Chondrocyte (in vitro differentiated cells): ENCODE data around the gene FAM120B. TPM values are rescaled to one million over a fixed set of nuclear protein-coding genes. Genes with fewer than 3 reads are reported as not detected.
A peak's percentile ranks its signal among the peaks of the same experiment; 100 is the strongest.

Experiments
- DNase-seq: peaks from one replicate; pipeline ENCODE4 v3.0.0; 2021; ENCODE audit warnings: mixed read lengths, low spot score
- H3K27ac Mint-ChIP-seq: one replicate; pipeline ENCODE4 v1.8.0; 2021; ENCODE audit warnings: mild to moderate bottlenecking, moderate library complexity, mixed read lengths; ENCODE audit not compliant: unreplicated experiment
- H3K27me3 Mint-ChIP-seq: 2 replicates; pipeline ENCODE4 v1.8.0; 2021; ENCODE audit warnings: low read depth, mixed read lengths
- H3K36me3 Mint-ChIP-seq: 2 replicates; pipeline ENCODE4 v1.8.0; 2021; ENCODE audit warnings: low read depth, mixed read lengths
- H3K4me1 Mint-ChIP-seq: 2 replicates; pipeline ENCODE4 v1.8.0; 2021; ENCODE audit warnings: low read depth, mild to moderate bottlenecking, mixed read lengths
- H3K4me3 Mint-ChIP-seq: one replicate; pipeline ENCODE4 v1.8.0; 2021; ENCODE audit warnings: mild to moderate bottlenecking, moderate library complexity, mixed read lengths; ENCODE audit not compliant: unreplicated experiment
- H3K9me3 Mint-ChIP-seq: 2 replicates; pipeline ENCODE4 v1.8.0; 2021; ENCODE audit warnings: low read depth, mixed read lengths
- total RNA-seq: library from RNA; stranded (reverse); gene quantifications from 3 replicates; pipeline ENCODE4 v1.2.1, GENCODE V29; 2021
- TF ChIP-seq, protein P1 (sequence below): fragments of 200-600 bp; sonication (generic); IDR thresholded peaks from 2 replicates; pipeline ENCODE4 v1.5.0; 2021; ENCODE audit warnings: antibody characterized with exemption, mild to moderate bottlenecking, moderate library complexity

FAM120B gene
- total RNA-seq, 1 donor from 2014 or later = 26.8 TPM

DNA sequence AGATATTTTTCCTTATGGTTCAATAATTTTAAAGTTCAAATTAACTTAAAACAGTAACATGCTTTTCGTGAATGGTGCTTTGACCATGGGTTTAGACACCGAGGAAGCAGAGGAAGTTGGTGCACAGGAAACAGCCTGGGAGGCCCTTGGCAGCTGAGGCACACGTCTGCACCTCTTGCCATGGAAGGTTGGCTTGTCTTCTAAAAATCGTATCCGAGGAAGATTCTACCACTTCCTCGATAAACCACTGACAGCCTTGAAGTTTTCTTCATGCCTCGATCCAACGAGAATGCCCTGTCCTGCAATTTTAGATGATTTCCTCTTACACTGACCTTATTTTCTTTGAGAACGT lies 27.8 kb upstream of the FAM120B start:
- H3K4me3 Mint-ChIP-seq = no peak overlapping the region
- no peak overlapping the region for H3K27ac Mint-ChIP-seq
- peaks cover 6% of the 10 kb centered on the region for H3K4me1 Mint-ChIP-seq
- TF ChIP-seq, protein P1, sequence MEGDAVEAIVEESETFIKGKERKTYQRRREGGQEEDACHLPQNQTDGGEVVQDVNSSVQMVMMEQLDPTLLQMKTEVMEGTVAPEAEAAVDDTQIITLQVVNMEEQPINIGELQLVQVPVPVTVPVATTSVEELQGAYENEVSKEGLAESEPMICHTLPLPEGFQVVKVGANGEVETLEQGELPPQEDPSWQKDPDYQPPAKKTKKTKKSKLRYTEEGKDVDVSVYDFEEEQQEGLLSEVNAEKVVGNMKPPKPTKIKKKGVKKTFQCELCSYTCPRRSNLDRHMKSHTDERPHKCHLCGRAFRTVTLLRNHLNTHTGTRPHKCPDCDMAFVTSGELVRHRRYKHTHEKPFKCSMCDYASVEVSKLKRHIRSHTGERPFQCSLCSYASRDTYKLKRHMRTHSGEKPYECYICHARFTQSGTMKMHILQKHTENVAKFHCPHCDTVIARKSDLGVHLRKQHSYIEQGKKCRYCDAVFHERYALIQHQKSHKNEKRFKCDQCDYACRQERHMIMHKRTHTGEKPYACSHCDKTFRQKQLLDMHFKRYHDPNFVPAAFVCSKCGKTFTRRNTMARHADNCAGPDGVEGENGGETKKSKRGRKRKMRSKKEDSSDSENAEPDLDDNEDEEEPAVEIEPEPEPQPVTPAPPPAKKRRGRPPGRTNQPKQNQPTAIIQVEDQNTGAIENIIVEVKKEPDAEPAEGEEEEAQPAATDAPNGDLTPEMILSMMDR = no peak
- no peaks in the 10 kb centered on the region for H3K9me3 Mint-ChIP-seq
- DNase-seq = no peak
- H3K36me3 Mint-ChIP-seq = no peaks in the 10 kb centered on the region
- H3K27me3 Mint-ChIP-seq = peaks cover 24% of the 10 kb centered on the region

DNA sequence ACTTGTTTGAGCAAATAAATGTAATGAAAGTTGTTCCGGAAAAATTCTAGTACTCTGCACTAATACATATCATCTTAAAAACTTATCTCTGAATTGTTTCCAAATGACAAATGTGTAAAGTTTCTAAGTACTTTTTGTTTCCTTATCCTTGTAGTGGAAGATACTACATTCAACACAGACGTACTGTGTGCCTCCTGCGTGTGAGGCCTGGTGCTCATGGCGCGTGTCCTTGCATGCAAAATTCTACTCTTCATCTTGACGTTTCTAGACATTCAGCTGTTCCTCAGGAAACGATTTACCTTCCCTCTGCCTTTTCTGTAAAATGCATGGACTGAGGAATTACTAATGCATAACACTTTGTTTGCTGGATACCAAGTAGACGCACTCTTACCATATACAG lies 27.1 kb upstream of the FAM120B start:
- H3K9me3 Mint-ChIP-seq = no peaks in the 10 kb centered on the region
- H3K4me1 Mint-ChIP-seq = peaks cover 6% of the 10 kb centered on the region
- no peaks in the 10 kb centered on the region for H3K36me3 Mint-ChIP-seq
- no peak overlapping the region for H3K27ac Mint-ChIP-seq
- H3K27me3 Mint-ChIP-seq = peaks cover 21% of the 10 kb centered on the region
- H3K4me3 Mint-ChIP-seq = no peak overlapping the region
- TF ChIP-seq, protein P1 = no peak
- no peak for DNase-seq

DNA sequence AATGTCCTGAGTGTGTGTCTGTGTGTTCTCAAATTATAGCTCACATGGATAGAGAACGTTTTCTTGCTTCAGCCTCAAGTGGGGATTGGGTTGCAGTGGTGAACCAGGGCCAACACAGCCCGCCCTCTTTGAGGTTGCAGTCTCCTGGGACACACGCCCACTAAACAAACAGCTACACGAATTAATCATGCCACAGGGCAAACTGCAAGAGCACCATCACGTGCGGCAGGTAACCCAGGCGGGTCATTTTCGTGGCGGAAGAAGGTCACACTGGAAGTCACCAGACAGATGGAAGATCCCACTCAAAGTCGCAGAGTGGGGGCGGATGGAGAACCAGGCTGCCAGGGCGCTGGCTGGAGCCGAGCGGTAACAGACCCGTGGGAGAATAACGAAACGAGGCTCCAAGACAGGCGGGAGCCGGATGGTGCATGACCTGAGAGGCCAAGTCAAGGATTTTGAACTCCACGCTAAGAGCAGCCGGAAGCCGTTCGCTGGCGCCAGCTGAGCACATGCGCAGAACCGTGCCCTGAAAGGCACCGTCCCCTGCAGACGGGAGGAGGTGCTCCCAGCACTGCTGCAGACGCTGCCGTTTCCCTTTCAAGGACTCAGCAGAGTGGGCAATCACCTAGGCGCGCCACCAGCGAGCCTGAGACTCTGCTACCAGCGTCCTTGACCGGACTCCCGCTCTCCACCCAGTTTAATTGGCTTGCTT lies 26.4 kb upstream of the FAM120B start:
- H3K4me3 Mint-ChIP-seq = peak overlapping the region; percentile 59
- no peaks in the 10 kb centered on the region for H3K9me3 Mint-ChIP-seq
- H3K36me3 Mint-ChIP-seq = no peaks in the 10 kb centered on the region
- no peak for DNase-seq
- H3K4me1 Mint-ChIP-seq = peaks cover 6% of the 10 kb centered on the region
- TF ChIP-seq, protein P1 = no peak
- H3K27me3 Mint-ChIP-seq = peaks cover 18% of the 10 kb centered on the region
- H3K27ac Mint-ChIP-seq = no peak overlapping the region

GRCh38 chr6:170280689-170281045 lies 25.9 kb upstream of the FAM120B start:
- Mint-ChIP-seq H3K9me3 (no peaks in the 10 kb centered on the region), H3K4me3 (no peak overlapping the region), H3K4me1 (peaks cover 6% of the 10 kb centered on the region), H3K27me3 (peaks cover 13% of the 10 kb centered on the region), H3K36me3 (no peaks in the 10 kb centered on the region), H3K27ac (no peak overlapping the region)
- TF ChIP-seq, protein P1 = no peak
- DNase-seq = no peak

- TF ChIP-seq, protein P1 = no peak
- Mint-ChIP-seq H3K36me3 (no peaks in the 10 kb centered on the region), H3K4me1 (peaks cover 7% of the 10 kb centered on the region), H3K4me3 (no peak overlapping the region), H3K27me3 (peaks cover 16% of the 10 kb centered on the region), H3K27ac (no peak overlapping the region), H3K9me3 (no peaks in the 10 kb centered on the region)
- no peak for DNase-seq
These were observed 24.9 kb upstream of the FAM120B start for GRCh38 chr6:170281331-170282292.
